K562 (cell line): Measurements from ENCODE around the gene PLP2. TPM values are rescaled to one million over a fixed set of nuclear protein-coding genes. Genes with fewer than 3 reads are reported as not detected.
A peak's percentile ranks its signal among the peaks of the same experiment; 100 is the strongest.

Experiments
- CBX2 ChIP-seq: fragments of 200-600 bp; sonication (generic); IDR thresholded peaks from one replicate; pipeline ENCODE4 v1.6.1; 2012; ENCODE audit warnings: mild to moderate bottlenecking, low read length, inconsistent platforms; ENCODE audit not compliant: insufficient read depth, poor library complexity, severe bottlenecking
- CCAR2 ChIP-seq: fragments of 200-400 bp; formaldehyde crosslinking; IDR thresholded peaks from 2 replicates; pipeline ENCODE4 v1.6.1; 2017; ENCODE audit warnings: mild to moderate bottlenecking, low read depth, low read length
- CREBBP ChIP-seq: IDR thresholded peaks from one replicate; pipeline ENCODE4 v1.6.1; 2012; ENCODE audit warnings: low read depth, mild to moderate bottlenecking, control low read depth, inconsistent platforms, low read length
- MTA1 ChIP-seq: fragments of 450-650 bp; IDR thresholded peaks from 2 replicates; pipeline ENCODE4 v1.6.1; 2017; ENCODE audit warnings: borderline replicate concordance
- PHTF2 ChIP-seq: fragments of 250-450 bp; sonication (Bioruptor Pico); IDR thresholded peaks from 2 replicates; pipeline ENCODE4 v1.5.0; 2021; ENCODE audit warnings: mild to moderate bottlenecking
- RBM14 ChIP-seq: fragments of 200-400 bp; formaldehyde crosslinking; IDR thresholded peaks from 2 replicates; pipeline ENCODE4 v1.6.1; 2018; ENCODE audit warnings: low read depth, mild to moderate bottlenecking, low read length, moderate library complexity, borderline replicate concordance; ENCODE audit not compliant: insufficient read depth
- RBM22 ChIP-seq: fragments of 200-400 bp; formaldehyde crosslinking; IDR thresholded peaks from 2 replicates; pipeline ENCODE4 v1.6.1; 2018; ENCODE audit warnings: low read length, low read depth; ENCODE audit not compliant: poor library complexity, severe bottlenecking
- SRSF1 ChIP-seq: fragments of 200-400 bp; formaldehyde crosslinking; IDR thresholded peaks from 2 replicates; pipeline ENCODE4 v1.6.1; 2017; ENCODE audit warnings: mild to moderate bottlenecking, low read depth, low read length, moderate library complexity
- TOE1 ChIP-seq, 2 experiments: fragments of 450-650 bp in 1 of 2; sonication (generic) in 1 of 2; formaldehyde crosslinking in 1 of 2; IDR thresholded peaks; 2 replicates each; pipeline versions ENCODE4 v1.7.1 to v1.8.0; 2016 to 2022; ENCODE audit warnings: borderline replicate concordance in 2 of 2, mild to moderate bottlenecking in 2 of 2, antibody characterized with exemption in 1 of 2, inconsistent platforms in 1 of 2, low read depth in 1 of 2, missing genetic modification reagents in 1 of 2, moderate library complexity in 1 of 2
- XRCC4 ChIP-seq: IDR thresholded peaks from one replicate; pipeline ENCODE4 v1.6.1; 2011; ENCODE audit not compliant: insufficient read depth, insufficient read length; ENCODE audit errors: extremely low read depth
- ZNF140 ChIP-seq: fragments of 250-450 bp; sonication (Bioruptor Pico); IDR thresholded peaks from 2 replicates; pipeline ENCODE4 v1.8.0; 2021; ENCODE audit warnings: moderate library complexity, mild to moderate bottlenecking, inconsistent platforms
- ZNF778 ChIP-seq: fragments of 450-650 bp; formaldehyde crosslinking; IDR thresholded peaks from 2 replicates; pipeline ENCODE4 v1.4.0; 2020; ENCODE audit warnings: mild to moderate bottlenecking, moderate library complexity
- polyA plus RNA-seq, 8 experiments: library from polyadenylated mRNA; depleted of rRNA in 4 of 8; stranded (reverse) in 5 of 8; unstranded in 3 of 8; fragments of >200 nt; fragmentation: Nextera tagmentation in 2 of 8; fragmentation: Illumina TruSeq in 1 of 8; extraction: Ambion mirVana in 2 of 8; extraction: Trizol in 1 of 8; gene quantifications; 2 replicates each; pipeline versions ENCODE4 v1.2.1 to v1.2.3, GENCODE V29; 2011 to 2014; ENCODE audit warnings: inconsistent platforms in 1 of 8, missing spikeins in 1 of 8
- total RNA-seq, 7 experiments: library from RNA; depleted of rRNA in 6 of 7; stranded (reverse); fragments of >200 nt in 6 of 7; fragmentation: Illumina TruSeq in 2 of 7; extraction: Trizol in 2 of 7; gene quantifications; 2 replicates each; pipeline versions ENCODE4 v1.2.1 to v1.2.3, GENCODE V29; 2011 to 2021; ENCODE audit warnings: low replicate concordance in 1 of 7
- TF ChIP-seq, protein P1 (sequence below): sonication (generic); formaldehyde crosslinking; IDR thresholded peaks from 2 replicates; pipeline ENCODE4 v1.8.0; 2022; ENCODE audit warnings: missing genetic modification reagents, mild to moderate bottlenecking, borderline replicate concordance
- TF ChIP-seq, protein P2 (sequence below): fragments of 450-650 bp; formaldehyde crosslinking; IDR thresholded peaks from 2 replicates; pipeline ENCODE4 v1.4.0; 2022; ENCODE audit warnings: missing genetic modification characterization
- TF ChIP-seq, protein P3 (sequence below): IDR thresholded peaks from 3 replicates; pipeline ENCODE4 v1.6.1; 2011; ENCODE audit warnings: borderline replicate concordance, mild to moderate bottlenecking, moderate library complexity; ENCODE audit not compliant: insufficient read length; ENCODE audit errors: extremely low read depth

The PLP2 gene
- total and polyA plus RNA-seq, 9 of the 15 experiments (the other 6 are each of a cell fraction or from before 2014, with no cell fraction given), result 34.7 to 236 (median 112) TPM

DNA sequence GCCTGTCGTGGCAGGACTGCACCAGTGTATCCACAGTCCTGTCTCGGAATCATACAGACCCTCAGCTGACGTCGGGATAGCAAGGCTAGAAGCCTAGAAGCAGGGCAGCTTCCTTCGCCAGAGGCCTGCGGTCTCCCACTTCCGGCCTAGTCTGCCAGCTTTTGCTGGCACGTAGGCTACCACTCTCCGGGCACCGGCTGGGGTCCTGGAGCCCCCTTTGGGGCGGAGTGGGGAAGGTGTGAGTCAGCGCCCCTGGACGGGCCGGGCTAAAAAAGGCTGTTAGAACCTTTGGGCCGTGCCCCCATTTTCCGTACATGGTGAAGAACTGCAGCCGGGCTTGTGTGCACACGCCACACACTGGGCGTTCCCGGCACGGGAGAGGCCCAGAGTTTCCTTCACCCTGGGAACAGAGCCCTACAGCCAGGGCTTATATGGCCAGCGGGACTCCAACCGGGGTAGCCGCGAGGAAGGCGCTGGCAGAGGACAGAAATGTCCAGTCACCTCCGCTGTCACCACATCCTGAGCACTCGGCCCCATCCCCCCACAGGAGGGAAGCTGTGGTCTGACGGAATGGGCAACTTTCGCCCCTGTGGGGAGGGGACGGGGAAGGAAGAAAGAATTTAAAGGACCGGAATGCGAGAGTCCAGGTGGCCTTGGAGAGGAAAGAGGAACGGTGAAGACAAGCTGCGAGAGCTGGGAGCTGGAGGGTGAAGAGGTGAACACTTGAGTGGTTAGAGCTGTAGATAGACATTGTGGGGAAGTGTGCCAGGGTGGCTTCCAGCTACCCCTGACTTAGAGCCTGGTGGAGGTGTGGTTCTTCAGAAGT lies 4.6 kb upstream of the PLP2 start (continued):
- TF ChIP-seq CBX2, result no peak
- no peak for TF ChIP-seq PHTF2 (CRISPR knock-in tag)
- TF ChIP-seq TOE1 (IDR thresholded peaks at IDR 0.05; ENCODE audit: borderline replicate concordance), result no peak
- TF ChIP-seq TOE1 (CRISPR knock-in tag; IDR thresholded peaks at IDR 0.05; ENCODE audit: borderline replicate concordance, low read depth), result no peak
- TF ChIP-seq, protein P1, sequence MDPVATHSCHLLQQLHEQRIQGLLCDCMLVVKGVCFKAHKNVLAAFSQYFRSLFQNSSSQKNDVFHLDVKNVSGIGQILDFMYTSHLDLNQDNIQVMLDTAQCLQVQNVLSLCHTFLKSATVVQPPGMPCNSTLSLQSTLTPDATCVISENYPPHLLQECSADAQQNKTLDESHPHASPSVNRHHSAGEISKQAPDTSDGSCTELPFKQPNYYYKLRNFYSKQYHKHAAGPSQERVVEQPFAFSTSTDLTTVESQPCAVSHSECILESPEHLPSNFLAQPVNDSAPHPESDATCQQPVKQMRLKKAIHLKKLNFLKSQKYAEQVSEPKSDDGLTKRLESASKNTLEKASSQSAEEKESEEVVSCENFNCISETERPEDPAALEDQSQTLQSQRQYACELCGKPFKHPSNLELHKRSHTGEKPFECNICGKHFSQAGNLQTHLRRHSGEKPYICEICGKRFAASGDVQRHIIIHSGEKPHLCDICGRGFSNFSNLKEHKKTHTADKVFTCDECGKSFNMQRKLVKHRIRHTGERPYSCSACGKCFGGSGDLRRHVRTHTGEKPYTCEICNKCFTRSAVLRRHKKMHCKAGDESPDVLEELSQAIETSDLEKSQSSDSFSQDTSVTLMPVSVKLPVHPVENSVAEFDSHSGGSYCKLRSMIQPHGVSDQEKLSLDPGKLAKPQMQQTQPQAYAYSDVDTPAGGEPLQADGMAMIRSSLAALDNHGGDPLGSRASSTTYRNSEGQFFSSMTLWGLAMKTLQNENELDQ, result no peak
- TF ChIP-seq MTA1, result peak; percentile 47; the same call in 1 of the 2 replicates
- TF ChIP-seq, protein P2, sequence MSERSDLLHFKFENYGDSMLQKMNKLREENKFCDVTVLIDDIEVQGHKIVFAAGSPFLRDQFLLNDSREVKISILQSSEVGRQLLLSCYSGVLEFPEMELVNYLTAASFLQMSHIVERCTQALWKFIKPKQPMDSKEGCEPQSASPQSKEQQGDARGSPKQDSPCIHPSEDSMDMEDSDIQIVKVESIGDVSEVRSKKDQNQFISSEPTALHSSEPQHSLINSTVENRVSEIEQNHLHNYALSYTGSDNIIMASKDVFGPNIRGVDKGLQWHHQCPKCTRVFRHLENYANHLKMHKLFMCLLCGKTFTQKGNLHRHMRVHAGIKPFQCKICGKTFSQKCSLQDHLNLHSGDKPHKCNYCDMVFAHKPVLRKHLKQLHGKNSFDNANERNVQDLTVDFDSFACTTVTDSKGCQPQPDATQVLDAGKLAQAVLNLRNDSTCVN (CRISPR knock-in tag), result 0 out of 2 replicates have a peak, but pooled peaks have one; percentile 43
- TF ChIP-seq CREBBP, result no peak
- no peak for TF ChIP-seq XRCC4
- no peak for TF ChIP-seq CCAR2
- TF ChIP-seq, protein P3, sequence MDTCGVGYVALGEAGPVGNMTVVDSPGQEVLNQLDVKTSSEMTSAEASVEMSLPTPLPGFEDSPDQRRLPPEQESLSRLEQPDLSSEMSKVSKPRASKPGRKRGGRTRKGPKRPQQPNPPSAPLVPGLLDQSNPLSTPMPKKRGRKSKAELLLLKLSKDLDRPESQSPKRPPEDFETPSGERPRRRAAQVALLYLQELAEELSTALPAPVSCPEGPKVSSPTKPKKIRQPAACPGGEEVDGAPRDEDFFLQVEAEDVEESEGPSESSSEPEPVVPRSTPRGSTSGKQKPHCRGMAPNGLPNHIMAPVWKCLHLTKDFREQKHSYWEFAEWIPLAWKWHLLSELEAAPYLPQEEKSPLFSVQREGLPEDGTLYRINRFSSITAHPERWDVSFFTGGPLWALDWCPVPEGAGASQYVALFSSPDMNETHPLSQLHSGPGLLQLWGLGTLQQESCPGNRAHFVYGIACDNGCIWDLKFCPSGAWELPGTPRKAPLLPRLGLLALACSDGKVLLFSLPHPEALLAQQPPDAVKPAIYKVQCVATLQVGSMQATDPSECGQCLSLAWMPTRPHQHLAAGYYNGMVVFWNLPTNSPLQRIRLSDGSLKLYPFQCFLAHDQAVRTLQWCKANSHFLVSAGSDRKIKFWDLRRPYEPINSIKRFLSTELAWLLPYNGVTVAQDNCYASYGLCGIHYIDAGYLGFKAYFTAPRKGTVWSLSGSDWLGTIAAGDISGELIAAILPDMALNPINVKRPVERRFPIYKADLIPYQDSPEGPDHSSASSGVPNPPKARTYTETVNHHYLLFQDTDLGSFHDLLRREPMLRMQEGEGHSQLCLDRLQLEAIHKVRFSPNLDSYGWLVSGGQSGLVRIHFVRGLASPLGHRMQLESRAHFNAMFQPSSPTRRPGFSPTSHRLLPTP, result no peak
- no peak for TF ChIP-seq ZNF140
- no peak for TF ChIP-seq RBM22
- no peak for TF ChIP-seq SRSF1
- no peak for TF ChIP-seq ZNF778 (CRISPR knock-in tag)
- no peak for TF ChIP-seq RBM14
